HepG2 (cell line): Measurements from ENCODE around the gene MRPL34. TPM values are rescaled to one million over a fixed set of nuclear protein-coding genes. Genes with fewer than 3 reads are reported as not detected.

Experiments
- DMTF1 ChIP-seq: sonication (generic); formaldehyde crosslinking; IDR thresholded peaks from 2 replicates; pipeline ENCODE4 v1.4.0; 2020; ENCODE audit warnings: mild to moderate bottlenecking, missing genetic modification reagents
- EP300 ChIP-seq, 3 experiments: sonication (generic) in 1 of 3; formaldehyde crosslinking in 1 of 3; IDR thresholded peaks; 2 replicates each; pipeline versions ENCODE4 v1.5.1 to v1.6.1; 2011 to 2020; ENCODE audit warnings: low read depth in 2 of 3, low read length in 2 of 3, borderline replicate concordance in 1 of 3, improper control_type of control experiment in 1 of 3, mild to moderate bottlenecking in 1 of 3, missing genetic modification reagents in 1 of 3, moderate library complexity in 1 of 3
- FOXJ3 ChIP-seq: sonication (generic); formaldehyde crosslinking; IDR thresholded peaks from 2 replicates; pipeline ENCODE4 v1.4.0; 2020; ENCODE audit warnings: missing genetic modification reagents, mild to moderate bottlenecking, borderline replicate concordance
- FOXK1 ChIP-seq: sonication (generic); formaldehyde crosslinking; IDR thresholded peaks from 2 replicates; pipeline ENCODE4 v1.4.0; 2020; ENCODE audit warnings: low read depth, missing genetic modification reagents, borderline replicate concordance
- KDM5A ChIP-seq: fragments of 200-600 bp; sonication (generic); IDR thresholded peaks from 2 replicates; pipeline ENCODE4 v1.7.0; 2018; ENCODE audit warnings: antibody characterized with exemption, mild to moderate bottlenecking, low read length, borderline replicate concordance
- KMT2B ChIP-seq: IDR thresholded peaks from 2 replicates; pipeline ENCODE4 v1.6.1; 2016; ENCODE audit warnings: missing genetic modification reagents, missing compliant biosample characterization
- NFIB ChIP-seq: sonication (generic); formaldehyde crosslinking; IDR thresholded peaks from 2 replicates; pipeline ENCODE4 v1.9.0; 2021; ENCODE audit warnings: missing genetic modification reagents, mild to moderate bottlenecking, borderline replicate concordance
- ZNF292 ChIP-seq: sonication (generic); formaldehyde crosslinking; IDR thresholded peaks from 2 replicates; pipeline ENCODE4 v1.8.1; 2022; ENCODE audit warnings: mild to moderate bottlenecking, low read depth, missing genetic modification reagents, borderline replicate concordance
- ZNF468 ChIP-seq: sonication (generic); formaldehyde crosslinking; IDR thresholded peaks from 2 replicates; pipeline ENCODE4 v1.8.0; 2022; ENCODE audit warnings: mild to moderate bottlenecking, moderate library complexity, missing genetic modification reagents
- ZNF607 ChIP-seq: sonication (generic); formaldehyde crosslinking; IDR thresholded peaks from 2 replicates; pipeline ENCODE4 v1.5.1; 2020; ENCODE audit warnings: missing genetic modification reagents, mild to moderate bottlenecking, borderline replicate concordance
- ZNF879 ChIP-seq: sonication (generic); formaldehyde crosslinking; IDR thresholded peaks from 2 replicates; pipeline ENCODE4 v1.8.1; 2023; ENCODE audit warnings: missing genetic modification reagents
- ZSCAN25 ChIP-seq: sonication (generic); formaldehyde crosslinking; IDR thresholded peaks from 2 replicates; pipeline ENCODE4 v1.8.0; 2022; ENCODE audit warnings: mild to moderate bottlenecking, missing genetic modification reagents
- polyA plus RNA-seq, 8 experiments: library from polyadenylated mRNA; depleted of rRNA in 3 of 8; stranded (reverse) in 7 of 8; unstranded in 1 of 8; fragments of >200 nt; fragmentation: Illumina TruSeq in 4 of 8; extraction: Trizol in 4 of 8; gene quantifications; 2 replicates each; pipeline versions ENCODE4 v1.2.1 to v1.2.3, GENCODE V29; 2011 to 2016; ENCODE audit warnings: low read depth in 4 of 8, missing spikeins in 1 of 8, mixed read lengths in 1 of 8; ENCODE audit not compliant: insufficient read depth in 1 of 8
- total RNA-seq, 5 experiments: library from RNA; depleted of rRNA; stranded (reverse); fragments of >200 nt; fragmentation: Illumina TruSeq; extraction: Trizol; gene quantifications; 2 replicates each; pipeline ENCODE4 v1.2.3, GENCODE V29; 2016; ENCODE audit warnings: low read depth in 1 of 5
- TF ChIP-seq, protein P1 (sequence below): IDR thresholded peaks from 2 replicates; pipeline ENCODE4 v1.6.1; 2016; ENCODE audit warnings: mild to moderate bottlenecking, missing biosample characterization, missing genetic modification reagents
- TF ChIP-seq, protein P2 (sequence below): sonication (generic); formaldehyde crosslinking; IDR thresholded peaks from 2 replicates; pipeline ENCODE4 v1.4.0; 2020; ENCODE audit warnings: missing genetic modification reagents
- TF ChIP-seq, protein P3 (sequence below): sonication (generic); formaldehyde crosslinking; conservative IDR thresholded peaks from 2 replicates; pipeline ENCODE4 v1.8.0; 2022; ENCODE audit warnings: missing genetic modification reagents
- TF ChIP-seq, protein P4 (sequence below): sonication (generic); formaldehyde crosslinking; IDR thresholded peaks from 2 replicates; pipeline ENCODE4 v1.9.0; 2021; ENCODE audit warnings: missing genetic modification reagents, borderline replicate concordance
- TF ChIP-seq, protein P5 (sequence below): sonication (generic); formaldehyde crosslinking; IDR thresholded peaks from 2 replicates; pipeline ENCODE4 v1.4.0; 2020; ENCODE audit warnings: mild to moderate bottlenecking, missing genetic modification reagents

MRPL34 gene
- total and polyA plus RNA-seq, 2 of the 13 experiments (the other 11 are each of a cell fraction or from before 2014, with no cell fraction given) = 74.0 to 77.3 TPM

- TF ChIP-seq, protein P1, sequence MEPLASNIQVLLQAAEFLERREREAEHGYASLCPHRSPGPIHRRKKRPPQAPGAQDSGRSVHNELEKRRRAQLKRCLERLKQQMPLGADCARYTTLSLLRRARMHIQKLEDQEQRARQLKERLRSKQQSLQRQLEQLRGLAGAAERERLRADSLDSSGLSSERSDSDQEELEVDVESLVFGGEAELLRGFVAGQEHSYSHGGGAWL = peak; percentile 43; the same call in 1 of the 2 replicates
- TF ChIP-seq FOXJ3 (CRISPR knock-in tag) (no peak), NFIB (CRISPR knock-in tag) (no peak), ZNF292 (CRISPR knock-in tag) (0 out of 2 replicates have a peak, but pooled peaks have one; percentile 14), FOXK1 (CRISPR knock-in tag) (peak; percentile 83), EP300 (IDR thresholded peaks at IDR 0.05; ENCODE audit: low read depth in 2 of 2, low read length in 2 of 2) (0 out of 4 replicates have a peak, but pooled peaks of 1 of the 2 experiments have one; percentile 12), EP300 (CRISPR knock-in tag; IDR thresholded peaks at IDR 0.05; ENCODE audit: borderline replicate concordance) (no peak), ZNF607 (CRISPR knock-in tag) (no peak), KMT2B (CRISPR knock-in tag) (0 out of 2 replicates have a peak, but pooled peaks have one; percentile 41), KDM5A (peak; percentile 97), DMTF1 (CRISPR knock-in tag) (no peak), ZSCAN25 (CRISPR knock-in tag) (no peak; the same call in 1 of the 2 replicates), ZNF468 (no peak), ZNF879 (CRISPR knock-in tag) (no peak)
- TF ChIP-seq, protein P2, sequence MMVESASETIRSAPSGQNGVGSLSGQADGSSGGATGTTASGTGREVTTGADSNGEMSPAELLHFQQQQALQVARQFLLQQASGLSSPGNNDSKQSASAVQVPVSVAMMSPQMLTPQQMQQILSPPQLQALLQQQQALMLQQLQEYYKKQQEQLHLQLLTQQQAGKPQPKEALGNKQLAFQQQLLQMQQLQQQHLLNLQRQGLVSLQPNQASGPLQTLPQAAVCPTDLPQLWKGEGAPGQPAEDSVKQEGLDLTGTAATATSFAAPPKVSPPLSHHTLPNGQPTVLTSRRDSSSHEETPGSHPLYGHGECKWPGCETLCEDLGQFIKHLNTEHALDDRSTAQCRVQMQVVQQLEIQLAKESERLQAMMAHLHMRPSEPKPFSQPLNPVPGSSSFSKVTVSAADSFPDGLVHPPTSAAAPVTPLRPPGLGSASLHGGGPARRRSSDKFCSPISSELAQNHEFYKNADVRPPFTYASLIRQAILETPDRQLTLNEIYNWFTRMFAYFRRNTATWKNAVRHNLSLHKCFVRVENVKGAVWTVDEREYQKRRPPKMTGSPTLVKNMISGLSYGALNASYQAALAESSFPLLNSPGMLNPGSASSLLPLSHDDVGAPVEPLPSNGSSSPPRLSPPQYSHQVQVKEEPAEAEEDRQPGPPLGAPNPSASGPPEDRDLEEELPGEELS = peak; percentile 47; the same call in 1 of the 2 replicates
- TF ChIP-seq, protein P3, sequence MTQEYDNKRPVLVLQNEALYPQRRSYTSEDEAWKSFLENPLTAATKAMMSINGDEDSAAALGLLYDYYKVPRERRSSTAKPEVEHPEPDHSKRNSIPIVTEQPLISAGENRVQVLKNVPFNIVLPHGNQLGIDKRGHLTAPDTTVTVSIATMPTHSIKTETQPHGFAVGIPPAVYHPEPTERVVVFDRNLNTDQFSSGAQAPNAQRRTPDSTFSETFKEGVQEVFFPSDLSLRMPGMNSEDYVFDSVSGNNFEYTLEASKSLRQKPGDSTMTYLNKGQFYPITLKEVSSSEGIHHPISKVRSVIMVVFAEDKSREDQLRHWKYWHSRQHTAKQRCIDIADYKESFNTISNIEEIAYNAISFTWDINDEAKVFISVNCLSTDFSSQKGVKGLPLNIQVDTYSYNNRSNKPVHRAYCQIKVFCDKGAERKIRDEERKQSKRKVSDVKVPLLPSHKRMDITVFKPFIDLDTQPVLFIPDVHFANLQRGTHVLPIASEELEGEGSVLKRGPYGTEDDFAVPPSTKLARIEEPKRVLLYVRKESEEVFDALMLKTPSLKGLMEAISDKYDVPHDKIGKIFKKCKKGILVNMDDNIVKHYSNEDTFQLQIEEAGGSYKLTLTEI (CRISPR knock-in tag) = no peak
- TF ChIP-seq, protein P4, sequence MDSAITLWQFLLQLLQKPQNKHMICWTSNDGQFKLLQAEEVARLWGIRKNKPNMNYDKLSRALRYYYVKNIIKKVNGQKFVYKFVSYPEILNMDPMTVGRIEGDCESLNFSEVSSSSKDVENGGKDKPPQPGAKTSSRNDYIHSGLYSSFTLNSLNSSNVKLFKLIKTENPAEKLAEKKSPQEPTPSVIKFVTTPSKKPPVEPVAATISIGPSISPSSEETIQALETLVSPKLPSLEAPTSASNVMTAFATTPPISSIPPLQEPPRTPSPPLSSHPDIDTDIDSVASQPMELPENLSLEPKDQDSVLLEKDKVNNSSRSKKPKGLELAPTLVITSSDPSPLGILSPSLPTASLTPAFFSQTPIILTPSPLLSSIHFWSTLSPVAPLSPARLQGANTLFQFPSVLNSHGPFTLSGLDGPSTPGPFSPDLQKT (CRISPR knock-in tag) = no peak
- TF ChIP-seq, protein P5, sequence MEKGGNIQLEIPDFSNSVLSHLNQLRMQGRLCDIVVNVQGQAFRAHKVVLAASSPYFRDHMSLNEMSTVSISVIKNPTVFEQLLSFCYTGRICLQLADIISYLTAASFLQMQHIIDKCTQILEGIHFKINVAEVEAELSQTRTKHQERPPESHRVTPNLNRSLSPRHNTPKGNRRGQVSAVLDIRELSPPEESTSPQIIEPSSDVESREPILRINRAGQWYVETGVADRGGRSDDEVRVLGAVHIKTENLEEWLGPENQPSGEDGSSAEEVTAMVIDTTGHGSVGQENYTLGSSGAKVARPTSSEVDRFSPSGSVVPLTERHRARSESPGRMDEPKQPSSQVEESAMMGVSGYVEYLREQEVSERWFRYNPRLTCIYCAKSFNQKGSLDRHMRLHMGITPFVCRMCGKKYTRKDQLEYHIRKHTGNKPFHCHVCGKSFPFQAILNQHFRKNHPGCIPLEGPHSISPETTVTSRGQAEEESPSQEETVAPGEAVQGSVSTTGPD (CRISPR knock-in tag) = no peak
These were observed 31.4 kb downstream of the MRPL34 start, which contains the start of gene GTPBP3 (continued) for GRCh38 chr19:17336872-17337674.
